ENCODE results near the gene CMC1.

DNA sequence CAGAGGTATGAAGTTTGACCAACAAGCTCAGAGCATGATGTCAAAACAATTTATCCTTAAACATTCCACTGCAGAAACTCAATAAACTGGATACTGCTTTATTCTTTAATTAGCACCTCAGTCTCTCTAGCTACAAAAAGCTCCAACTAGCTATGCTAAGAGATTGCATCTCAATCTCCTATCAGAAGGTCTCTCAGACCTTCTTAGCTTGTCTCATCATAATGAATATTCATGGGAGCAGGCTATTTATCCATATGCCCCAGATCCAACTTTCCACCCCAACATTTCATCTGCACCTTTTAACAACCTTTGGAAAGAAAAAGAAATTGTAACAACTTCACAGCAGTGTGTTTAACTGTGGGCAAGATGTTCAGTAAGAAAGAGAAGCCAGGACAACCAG, 95.8 kb downstream of the CMC1 start:
- TF ChIP-seq HDAC2 (IDR thresholded peaks at IDR 0.05) (no peak), ZNF707 (CRISPR knock-in tag; conservative IDR thresholded peaks at IDR 0.05) (no peak), GABPA (tag; conservative IDR thresholded peaks at IDR 0.05; ENCODE audit: low read depth) (no peak)
- TF ChIP-seq, protein P1, sequence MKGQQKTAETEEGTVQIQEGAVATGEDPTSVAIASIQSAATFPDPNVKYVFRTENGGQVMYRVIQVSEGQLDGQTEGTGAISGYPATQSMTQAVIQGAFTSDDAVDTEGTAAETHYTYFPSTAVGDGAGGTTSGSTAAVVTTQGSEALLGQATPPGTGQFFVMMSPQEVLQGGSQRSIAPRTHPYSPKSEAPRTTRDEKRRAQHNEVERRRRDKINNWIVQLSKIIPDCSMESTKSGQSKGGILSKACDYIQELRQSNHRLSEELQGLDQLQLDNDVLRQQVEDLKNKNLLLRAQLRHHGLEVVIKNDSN (CRISPR knock-in tag; IDR thresholded peaks at IDR 0.05) = no peak
